ENCODE measurements around the gene HLA-B.
A peak's percentile ranks its signal among the peaks of the same experiment; 100 is the strongest.

Gene HLA-B

DNA sequence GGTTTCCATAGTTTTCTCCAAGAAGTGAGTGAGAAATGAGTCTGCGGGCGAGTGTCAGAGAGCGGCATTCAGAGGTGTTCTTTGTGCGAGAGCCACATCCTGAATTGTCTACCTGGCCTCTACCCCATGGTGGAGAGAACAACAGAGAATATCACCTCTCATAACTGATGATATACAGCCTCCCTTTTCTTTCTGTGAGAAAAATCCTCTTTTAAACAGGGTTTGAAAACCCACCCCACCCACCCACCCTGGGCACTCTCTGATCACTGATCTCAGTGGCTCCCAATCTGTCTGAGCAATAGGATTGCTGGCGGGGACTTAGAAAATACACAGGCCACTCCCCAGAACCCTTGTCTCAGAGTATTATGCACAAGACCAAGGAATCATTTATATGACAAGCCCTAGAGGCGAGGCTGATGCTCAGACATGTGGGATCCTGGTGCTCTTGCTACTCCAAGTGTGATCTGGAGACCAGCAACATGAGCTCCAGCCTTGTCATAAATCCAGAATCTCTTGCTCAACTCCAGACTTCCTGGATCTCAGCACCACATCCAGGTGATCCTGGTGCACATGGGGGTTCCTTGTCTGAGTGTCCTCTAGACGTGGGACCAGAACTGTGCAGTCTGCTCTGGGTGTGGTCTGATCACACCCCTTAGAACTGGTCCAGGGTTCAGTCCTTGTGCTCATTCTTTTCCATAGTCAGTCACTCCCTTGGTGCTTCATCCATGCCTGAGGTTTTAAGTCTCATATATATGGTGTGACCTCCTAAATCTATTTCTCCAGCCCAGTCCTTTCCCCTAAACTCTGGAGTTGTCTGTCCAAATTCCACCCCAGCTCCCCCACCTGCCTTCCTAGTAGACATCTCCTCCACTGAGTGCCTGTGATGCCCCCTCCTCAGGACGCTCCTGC is 5.3 kb downstream of the HLA-B start:
- no peak for DNase-seq

DNA sequence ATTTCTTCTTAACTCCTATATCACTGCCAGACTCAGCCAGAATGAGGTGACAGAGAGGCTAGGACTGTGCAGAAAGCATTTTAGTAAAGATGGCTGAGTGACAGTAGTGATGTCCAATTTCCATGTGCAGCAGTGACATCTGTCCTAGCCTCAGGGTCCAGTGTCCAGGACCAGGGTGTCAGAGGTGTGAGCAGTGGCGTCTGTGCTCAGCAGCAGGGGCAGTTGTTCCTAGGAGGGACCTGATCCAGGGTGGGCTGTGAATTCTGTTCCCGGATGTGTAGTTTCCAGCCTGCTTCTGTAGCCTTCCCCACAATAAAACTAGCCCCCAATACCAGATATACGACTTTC is 6.0 kb downstream of the HLA-B start:
- no peak for DNase-seq

DNA sequence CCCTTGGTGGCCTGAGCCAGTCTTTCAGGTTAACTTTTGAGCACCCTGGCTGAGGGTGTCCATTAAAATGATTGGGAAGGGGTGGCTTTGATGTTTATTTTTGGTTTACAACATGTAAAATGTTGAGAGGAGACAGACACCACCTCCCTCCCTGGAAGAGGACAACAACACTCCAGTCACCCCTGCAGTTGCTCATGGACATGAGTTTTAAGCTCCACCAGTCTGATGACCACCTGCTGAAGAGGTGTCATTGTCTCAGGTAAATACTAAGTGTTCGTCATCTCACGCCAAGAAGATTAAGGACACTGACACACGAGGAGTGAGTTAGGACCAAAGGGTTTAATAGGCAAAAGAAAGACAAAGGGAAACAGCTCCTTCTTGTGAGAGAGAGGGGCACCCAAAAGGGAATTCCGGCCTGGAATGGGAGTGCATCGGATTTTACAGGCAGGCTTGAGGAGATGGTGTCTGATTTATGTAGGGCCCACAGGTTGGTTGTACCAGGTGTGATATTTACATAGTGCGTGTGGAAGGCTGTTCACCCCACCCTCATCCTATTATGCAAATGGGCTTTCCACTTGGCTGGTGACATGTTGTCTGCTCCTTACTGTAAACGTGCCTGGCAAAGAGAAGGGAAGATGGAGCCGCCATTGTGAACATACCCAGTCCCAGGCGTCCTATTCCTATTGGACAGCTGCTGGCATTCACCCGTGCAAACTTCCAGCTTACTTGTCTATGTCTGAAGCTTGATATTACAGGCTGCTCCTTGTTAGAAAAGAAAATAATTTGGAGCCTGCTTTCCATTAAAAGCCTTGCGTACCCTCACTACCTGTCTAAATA is 6.6 kb downstream of the HLA-B start:
- DNase-seq: no peak

DNA sequence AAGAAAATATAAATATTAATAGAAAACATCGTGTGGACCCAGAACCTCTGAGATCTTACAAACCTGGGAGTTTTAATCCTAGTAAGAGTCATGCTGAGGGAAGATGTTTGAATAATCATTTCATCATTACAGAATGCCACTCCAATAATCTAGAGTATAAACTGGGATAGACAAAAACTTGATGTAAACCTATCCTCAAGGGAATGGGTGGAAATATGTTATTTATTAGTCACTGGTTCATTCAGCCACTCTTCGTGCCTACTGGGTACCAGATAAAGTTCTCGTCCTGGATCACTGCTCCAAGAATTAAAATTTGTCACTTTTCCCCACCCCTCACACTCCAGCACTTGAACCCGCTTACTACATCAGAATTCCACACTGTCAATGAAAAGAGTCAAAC is 7.7 kb downstream of the HLA-B start:
- no peak for DNase-seq

DNA sequence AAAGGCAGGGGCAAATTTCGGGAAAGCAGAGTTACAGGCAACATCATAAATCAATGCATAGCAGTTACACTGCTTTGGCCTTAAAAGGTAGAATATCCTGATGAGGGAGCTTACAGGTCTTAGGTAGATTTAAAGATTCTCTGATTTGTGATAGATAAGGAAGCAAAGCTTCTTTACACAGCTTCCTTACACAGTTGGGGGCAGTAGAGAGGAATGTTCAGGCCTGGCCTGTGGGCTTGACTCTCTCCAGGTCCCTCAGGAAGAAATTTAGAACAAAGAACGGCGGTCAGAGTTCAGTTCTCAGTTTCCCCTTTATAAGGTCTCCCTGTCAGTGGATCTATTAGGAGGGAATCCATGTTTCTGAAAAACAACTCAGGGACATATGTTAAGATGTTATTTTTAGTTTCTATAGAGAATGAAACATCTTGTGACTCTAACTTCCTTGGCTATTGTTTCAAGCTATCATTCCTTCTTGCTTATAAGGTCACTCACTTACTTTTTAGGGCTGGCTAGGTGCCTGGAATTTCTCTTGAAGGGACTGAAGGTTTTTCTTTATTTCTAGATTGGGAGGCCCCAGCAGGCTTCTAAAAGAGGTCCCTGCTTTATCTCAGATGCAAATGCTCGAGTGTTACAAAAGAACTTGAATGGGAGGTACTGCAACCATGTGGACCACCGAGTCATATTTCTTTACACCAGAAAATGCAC is 11.8 kb downstream of the HLA-B start:
- DNase-seq: no peak

DNA sequence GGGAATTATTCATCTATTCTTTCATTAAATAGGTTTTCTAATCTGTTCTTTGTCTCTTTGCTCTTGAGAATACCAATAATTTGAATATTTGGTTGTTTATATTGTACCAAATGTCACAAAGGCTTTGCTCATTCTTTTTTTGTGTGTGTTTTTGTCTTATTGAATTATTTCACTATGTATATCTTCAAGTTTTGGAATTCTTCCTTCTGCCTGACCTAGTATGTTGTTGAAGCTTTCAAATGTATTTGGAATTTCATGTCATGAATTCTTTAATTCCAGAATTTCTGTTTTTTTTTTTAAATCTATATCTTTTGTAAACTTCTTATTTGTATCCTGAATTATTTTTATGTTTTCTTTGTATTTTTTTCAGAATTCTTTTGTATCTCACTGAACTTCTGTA is 16.8 kb downstream of the HLA-B start:
- no peak for DNase-seq

DNA sequence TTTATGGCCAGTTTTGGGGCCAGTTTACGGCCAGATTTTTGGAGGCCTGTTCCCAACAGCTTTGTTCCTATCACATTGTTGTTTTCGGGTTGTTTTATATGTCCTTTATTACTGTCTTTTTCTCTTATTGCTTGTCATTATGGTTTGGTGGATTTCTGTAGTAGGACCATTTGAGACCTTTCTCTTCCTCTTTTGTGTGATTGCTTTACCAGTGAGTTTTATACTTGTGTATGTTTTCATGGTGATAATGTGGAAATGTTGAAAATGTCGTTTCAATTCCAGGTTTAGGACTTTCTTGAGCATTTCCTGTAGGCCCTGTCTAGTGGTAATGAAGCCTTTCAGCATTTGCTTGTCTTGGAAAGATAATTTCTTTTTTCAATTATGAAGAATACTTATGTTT is 17.8 kb downstream of the HLA-B start:
- DNase-seq: no peak

DNA sequence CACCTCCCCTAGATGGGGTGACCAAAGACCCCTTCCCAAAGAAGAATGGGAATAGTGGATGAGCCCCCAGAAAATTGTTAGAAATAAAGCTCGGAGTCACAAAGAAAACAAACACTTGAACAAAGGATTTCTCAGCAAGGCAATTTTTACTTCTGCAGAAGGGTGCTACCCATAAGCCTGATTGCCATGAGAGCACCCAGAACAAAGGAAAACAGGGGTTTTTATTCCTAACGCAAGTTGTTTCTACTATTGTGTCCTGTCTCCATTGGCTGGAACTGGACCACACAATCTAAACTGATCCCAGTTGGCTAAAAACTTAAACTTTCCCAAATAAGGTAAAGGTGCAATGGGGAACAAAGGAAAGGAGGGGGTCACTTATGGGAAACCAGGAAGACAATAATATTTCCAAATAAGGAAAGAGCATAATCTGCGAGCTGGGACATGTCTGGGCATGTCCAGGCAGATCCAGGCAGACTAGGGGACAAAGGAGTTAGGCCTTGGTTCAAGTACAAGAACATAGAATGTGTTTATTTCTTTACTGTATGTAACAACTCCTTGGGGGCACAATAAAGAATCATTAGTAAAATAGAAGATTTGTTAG is 20.0 kb downstream of the HLA-B start:
- no peak for DNase-seq

DNA sequence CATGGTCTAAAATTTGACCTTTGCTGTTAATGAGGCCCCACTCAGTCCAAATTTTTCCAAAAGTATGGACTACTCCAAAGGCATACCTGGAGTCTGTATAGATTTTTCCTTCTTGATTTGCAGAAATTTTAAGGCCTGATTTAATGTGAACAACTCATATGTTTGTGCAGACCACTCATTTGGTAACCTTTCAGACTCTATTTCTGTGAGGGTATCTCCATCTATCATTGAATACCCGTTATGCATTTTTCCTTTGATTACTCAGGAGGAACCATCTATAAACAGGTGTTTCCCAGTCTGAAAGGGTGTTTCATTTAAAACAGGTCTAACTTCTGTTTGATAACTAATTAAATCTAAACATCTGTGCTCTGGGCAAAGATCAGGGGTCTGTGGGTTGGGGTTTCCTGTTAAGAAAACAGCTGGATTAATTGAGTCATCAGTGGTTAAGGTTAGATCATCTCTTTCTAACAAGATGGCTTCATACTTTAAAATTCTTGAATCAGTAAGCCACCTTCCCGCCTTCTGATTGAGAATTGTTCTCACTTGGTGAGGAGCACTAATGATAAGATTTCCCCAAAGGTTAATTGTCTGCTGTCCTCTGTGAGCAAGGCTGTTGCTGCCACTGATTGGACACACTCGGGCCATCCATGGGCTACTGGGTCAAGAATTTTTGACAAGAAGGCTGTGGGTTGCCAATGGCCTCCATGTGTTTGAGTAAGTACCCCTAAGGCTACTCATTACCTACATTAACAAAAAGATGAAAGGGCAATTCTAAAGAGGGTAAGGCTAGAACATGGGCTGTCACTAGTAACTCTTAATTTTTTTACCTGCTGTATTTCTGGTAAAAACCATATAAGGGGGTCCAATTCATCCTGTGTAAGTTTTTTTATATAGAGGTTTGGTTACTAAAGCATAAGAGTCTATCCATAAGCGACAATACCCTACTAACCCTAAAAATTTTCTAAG is 24.1 kb downstream of the HLA-B start:
- no peak for DNase-seq

DNA sequence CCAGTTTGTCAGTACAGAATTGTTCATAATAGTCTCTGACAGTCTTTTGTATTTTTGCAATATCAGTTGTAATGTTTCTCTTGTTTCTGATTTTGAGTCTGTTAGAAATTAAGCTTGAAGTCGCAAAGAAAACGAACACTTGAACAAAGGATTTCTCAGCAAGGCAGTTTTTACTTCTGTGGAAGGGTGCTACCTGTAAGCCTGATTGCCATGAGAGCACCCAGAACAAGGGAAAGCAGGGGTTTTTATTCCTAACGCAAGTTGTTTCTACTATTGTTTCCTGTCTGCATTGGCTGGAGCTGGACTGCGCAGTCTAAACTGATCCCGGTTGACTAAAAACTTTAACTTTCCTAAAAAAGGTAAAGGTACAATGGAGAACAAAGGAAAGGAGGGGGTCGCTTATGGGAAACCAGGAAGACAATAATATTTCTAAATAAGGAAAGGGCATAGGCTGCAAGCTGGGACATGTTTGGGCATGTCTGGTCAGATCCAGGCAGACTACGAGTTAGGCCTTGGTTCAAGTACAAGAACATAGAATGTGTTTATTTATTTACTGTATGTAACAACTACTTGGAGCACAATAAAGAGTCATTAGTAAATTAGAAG is 28.5 kb downstream of the HLA-B start:
- DNase-seq: no peak

DNA sequence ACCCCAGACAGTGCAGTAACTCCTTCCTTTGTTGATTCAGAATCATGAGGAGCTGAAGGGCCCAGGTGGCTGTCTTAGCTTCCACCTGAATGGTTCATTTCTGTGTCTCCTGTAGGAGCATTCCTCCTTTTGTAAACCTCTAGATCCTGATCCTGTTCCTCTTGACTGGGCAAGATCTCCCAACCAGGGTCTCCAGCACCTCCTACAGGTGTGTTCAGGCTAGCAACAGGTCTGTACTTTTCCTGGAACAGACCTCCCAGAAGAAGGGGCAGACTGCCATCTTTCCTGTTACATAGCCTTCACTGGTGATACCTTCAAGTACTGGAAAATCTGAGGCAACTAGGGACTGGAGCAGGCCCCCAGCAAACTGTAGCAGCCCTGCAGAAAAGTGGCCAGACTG is 35.2 kb downstream of the HLA-B start:
- no peak for DNase-seq

DNA sequence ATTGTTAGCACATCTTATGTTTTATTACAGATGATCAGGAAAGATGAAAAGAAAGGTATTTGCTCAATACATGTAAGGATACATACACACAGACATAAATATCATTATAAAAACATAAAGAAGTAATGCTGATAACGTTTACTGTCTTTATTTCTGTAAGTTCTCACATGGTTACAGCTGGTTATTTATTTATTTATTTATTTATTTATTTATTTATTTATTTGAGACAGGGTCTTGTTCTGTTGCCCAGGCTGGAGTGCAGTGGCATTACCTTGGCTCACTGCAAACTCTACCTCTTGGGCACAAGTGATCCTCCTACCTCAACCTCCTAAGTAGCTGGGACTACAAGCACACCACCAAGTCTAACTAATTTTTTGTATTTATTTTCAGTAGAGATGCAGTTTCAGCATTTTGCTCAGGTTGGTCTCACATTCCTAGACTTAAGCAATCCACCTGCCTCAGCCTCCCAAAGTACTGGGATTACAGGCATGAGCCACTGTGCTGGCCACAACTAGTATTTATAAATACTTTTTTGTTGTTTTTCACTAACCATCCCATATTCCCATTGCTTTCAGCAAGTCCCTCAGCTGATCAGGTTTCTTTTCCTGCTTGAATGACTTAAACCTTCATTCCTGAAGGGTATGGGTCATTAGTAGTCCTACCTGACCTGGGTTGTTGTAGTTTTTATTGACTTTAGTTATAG is 35.8 kb downstream of the HLA-B start:
- no peak for DNase-seq

DNA sequence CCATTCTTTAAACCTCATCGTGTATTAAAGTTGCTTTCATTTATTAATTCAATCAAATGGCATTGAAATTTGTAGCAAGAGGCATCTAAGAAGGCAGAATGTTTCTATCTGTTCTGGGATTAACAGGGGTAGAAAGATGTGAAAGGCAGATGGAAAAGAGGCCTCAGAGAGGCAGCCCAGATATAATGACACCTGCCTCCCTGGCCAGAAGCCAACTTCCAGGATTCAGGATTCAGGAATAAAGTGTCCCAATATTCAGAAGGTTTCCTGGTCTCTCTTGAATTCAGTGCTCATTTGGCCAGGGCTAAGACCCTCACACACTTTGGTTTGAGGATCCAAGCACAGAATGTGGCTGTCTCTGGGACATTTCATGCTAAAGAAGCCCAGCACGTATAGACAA is 39.9 kb downstream of the HLA-B start:
- DNase-seq: no peak

DNA sequence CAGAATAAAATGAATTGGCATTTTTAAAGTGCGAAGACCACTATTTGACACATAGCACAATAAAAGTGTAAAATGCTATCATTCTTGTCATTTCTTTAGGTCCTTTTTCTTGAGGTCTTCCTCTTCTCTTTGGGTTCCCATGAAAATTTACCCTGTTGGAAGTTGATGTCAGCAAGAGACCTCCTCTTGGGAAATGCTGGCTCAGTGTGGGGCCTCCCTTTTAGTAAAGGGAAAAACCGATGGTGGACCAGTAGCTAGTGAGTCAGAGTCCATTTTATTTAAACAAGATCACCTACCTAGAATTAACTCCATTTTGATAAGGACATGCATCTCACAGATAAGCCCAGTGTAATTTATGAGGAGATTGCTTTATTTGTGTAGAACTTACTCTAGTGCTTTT is 47.3 kb downstream of the HLA-B start:
- DNase-seq: no peak

DNA sequence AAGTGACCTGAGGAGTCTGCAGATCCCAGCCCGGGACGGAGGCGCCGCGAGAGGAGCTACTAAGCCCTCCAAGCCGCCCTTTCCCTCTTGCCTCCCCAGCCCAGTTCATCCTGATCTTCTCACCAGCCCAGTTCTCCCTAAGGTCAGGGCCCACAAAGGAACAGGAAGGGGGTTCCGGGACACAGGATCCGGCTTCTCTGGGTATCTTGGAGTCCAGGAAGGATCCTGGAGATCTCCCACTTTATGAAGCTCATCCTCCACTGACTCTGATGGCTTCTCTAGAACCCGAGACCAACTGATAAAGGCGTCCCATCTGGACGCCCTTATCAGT is 48.2 kb downstream of the HLA-B start:
- no peak for DNase-seq

DNA sequence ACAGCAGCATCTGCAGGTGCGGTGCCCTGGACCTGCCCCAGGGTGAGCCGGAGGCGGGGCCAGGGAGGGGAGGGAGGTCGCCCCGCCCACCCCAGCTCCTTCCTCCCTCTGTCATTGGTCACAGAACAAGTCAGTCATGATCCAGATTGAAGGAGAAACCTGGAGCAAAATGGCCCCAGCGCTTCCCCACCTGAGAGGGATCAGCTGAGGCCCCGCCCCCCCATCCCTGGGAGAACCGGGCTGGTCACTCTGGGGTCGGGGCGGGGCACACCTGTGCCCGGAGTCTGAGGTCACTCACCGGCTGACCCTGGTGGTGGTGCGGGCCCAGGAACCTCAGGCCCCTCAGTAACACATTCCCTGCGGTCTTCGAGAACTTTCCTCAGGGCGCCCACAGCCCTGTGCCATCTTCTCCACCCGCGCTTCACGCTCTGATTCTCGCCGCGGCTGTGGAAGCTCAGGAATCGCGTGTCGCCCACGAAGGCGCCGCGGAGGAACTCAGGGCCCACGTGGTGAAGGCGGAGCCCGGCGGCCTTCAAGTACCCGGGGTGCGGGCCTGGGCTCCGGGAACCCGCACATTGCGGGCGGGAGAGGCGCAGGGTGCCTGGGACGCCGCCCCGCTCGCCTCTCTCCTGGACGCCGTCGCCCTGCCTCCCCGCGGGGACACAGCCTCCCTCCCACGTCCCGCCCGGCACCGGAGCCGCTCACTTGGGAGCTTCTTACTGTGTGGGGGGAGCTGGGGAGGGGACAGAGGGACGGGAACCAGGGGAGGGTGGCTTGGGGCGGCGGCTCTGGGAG is 48.7 kb downstream of the HLA-B start:
- DNase-seq: peak; percentile 63 to 69

DNA sequence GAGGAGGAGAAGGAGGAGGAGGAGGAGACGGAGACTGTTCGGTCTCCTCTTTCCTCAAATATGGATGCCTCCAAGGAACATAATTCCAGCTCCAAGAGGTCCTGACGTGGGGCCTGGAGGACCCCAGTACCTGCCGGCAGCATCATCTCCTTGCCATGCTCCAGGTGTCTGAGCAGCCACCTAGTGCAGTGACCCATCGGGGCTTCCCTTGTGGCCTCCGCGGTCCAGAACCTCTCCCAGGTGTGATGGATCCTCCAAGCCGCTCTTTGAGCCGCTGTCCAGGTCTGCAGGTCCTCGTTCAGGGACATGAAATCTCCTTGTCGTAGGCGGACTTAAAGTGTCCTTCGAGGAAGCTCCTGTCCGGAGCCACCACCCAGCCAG is 49.3 kb downstream of the HLA-B start:
- no peak for DNase-seq

DNA sequence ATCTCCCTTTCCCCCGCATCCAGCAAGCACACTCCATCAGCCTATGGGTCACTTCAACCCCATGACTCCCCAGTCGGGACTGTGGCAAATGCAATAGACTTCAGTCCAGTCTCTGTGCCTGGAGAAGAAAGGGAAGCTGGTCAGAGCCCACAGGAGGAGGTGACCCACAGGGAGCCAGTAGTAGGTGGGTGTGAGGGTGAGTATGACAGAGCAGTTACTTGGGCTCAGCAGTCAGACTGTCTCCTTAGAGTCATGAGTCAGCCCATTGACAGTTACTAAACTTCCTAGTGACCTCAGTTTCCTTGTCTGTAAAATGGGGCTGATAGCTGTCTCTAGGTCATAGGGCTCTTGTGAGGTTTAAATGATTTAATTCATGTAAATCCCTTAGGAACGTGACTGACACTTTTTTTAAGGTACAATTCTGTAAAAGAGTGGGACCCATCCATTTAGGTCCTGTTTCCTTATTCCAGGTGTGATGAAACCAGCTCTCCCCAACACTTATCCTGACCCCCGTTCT is 51.2 kb downstream of the HLA-B start:
- DNase-seq: no peak

DNA sequence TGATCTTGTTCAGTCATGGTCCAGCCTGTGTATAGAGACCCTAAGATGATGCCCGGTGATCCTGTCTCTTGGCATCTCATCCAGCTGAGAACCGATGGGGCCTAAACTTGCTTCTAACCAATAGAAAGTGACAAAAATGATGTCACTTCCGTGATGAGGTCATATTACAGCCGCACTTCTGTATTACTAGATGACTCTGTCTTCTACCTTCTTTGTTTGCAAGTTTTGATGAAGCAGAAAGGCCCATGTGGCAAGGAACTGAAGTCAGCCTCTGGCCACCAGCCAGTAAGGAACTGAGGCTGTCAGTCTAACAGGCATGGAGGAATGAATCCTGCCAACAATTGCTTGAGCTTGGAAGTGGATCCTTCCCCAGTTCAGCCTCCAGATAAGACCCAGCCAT is 52.3 kb downstream of the HLA-B start:
- no peak for DNase-seq
